H1 (cell line): ENCODE measurements around the gene TDG. TPM values are rescaled to one million over a fixed set of nuclear protein-coding genes. Genes with fewer than 3 reads are reported as not detected.
A peak's percentile ranks its signal among the peaks of the same experiment; 100 is the strongest.

ENCODE experiments used
- CTCF ChIA-PET: fragments of 300-600 bp; sonication (Branson Sonifier 250); formaldehyde crosslinking; loops from one replicate; lab custom pipeline; 2021; ENCODE audit not compliant: partially characterized antibody; lab: Charles Lee
- POLR2A ChIA-PET: fragments of 300-600 bp; sonication (Branson Sonifier 250); formaldehyde crosslinking; loops from one replicate; lab custom pipeline; 2021; ENCODE audit warnings: inconsistent platforms; ENCODE audit not compliant: partially characterized antibody; lab: Charles Lee
- DNase-seq, 2 experiments: peaks; one replicate each; pipeline versions ENCODE4 v3.0.0 to v3.0.0-alpha.2; 2010 to 2022; ENCODE audit warnings: low spot score in 2 of 2, low read depth in 1 of 2, mixed read lengths in 1 of 2
- FAIRE-seq: peaks from 2 replicates; lab custom pipeline; 2011; peaks lifted over from hg19 to GRCh38; lab: Jason Lieb, UNC
- H2AFZ ChIP-seq: 2 replicates; pipeline ENCODE4 v1.8.1; 2012; ENCODE audit warnings: low read length, inconsistent platforms
- H2AK5ac ChIP-seq: 2 replicates; pipeline ENCODE4 v1.6.1; 2013; ENCODE audit warnings: low read depth, low read length
- H2BK120ac ChIP-seq: replicated peaks from 2 replicates; pipeline ENCODE3; 2013; ENCODE audit warnings: low read depth, low read length, inconsistent platforms
- H2BK12ac ChIP-seq: 2 replicates; pipeline ENCODE4 v1.6.1; 2013; ENCODE audit warnings: low read depth, low read length
- H2BK15ac ChIP-seq: 2 replicates; pipeline ENCODE4 v1.6.1; 2013; ENCODE audit warnings: low read length
- H2BK20ac ChIP-seq: 2 replicates; pipeline ENCODE4 v1.6.1; 2013; ENCODE audit warnings: low read length
- H2BK5ac ChIP-seq: 2 replicates; pipeline ENCODE4 v1.6.1; 2013; ENCODE audit warnings: low read depth, low read length
- H3K14ac ChIP-seq: 2 replicates; pipeline ENCODE4 v1.6.1; 2013; ENCODE audit warnings: inconsistent platforms; ENCODE audit not compliant: insufficient read length
- H3K18ac ChIP-seq: 2 replicates; pipeline ENCODE4 v1.6.1; 2013; ENCODE audit warnings: low read length; ENCODE audit errors: extremely low read depth
- H3K23ac ChIP-seq: 2 replicates; pipeline ENCODE4 v1.6.1; 2013; ENCODE audit warnings: inconsistent platforms; ENCODE audit not compliant: insufficient read length
- H3K23me2 ChIP-seq: 2 replicates; pipeline ENCODE4 v1.6.1; 2013; ENCODE audit warnings: low read depth, low read length
- H3K27ac ChIP-seq: 2 replicates; pipeline ENCODE4 v1.6.1; 2011; ENCODE audit warnings: low read depth, low read length, inconsistent platforms
- H3K27me3 ChIP-seq, 4 experiments: replicated peaks in 1 of 4; 1 replicate in 1 of 4; 2 replicates in 3 of 4; pipeline versions ENCODE4 v1.6.1 to v1.8.1; 2011 to 2013; ENCODE audit warnings: low read length in 3 of 4, mild to moderate bottlenecking in 3 of 4, inconsistent platforms in 2 of 4, mixed read lengths in 2 of 4, moderate library complexity in 1 of 4; ENCODE audit not compliant: control insufficient read depth in 3 of 4, insufficient read depth in 3 of 4; ENCODE audit errors: extremely low read depth in 1 of 4
- H3K36me3 ChIP-seq, 4 experiments: 2 replicates each; pipeline versions ENCODE4 v1.6.1 to v1.8.1; 2011 to 2013; ENCODE audit warnings: mild to moderate bottlenecking in 4 of 4, low read length in 3 of 4, moderate library complexity in 2 of 4, control low read depth in 1 of 4, inconsistent platforms in 1 of 4; ENCODE audit not compliant: insufficient read depth in 4 of 4, control insufficient read depth in 2 of 4
- H3K4ac ChIP-seq: replicated peaks from 2 replicates; pipeline ENCODE3; 2013; ENCODE audit warnings: low read length, low read depth, mixed read lengths, inconsistent platforms; ENCODE audit not compliant: insufficient read length
- H3K4me1 ChIP-seq, 4 experiments: replicated peaks in 1 of 4; 1 replicate in 1 of 4; 2 replicates in 3 of 4; pipeline versions ENCODE4 v1.6.1 to v1.8.1; 2011 to 2013; ENCODE audit warnings: low read length in 3 of 4, inconsistent platforms in 2 of 4, mixed read lengths in 1 of 4; ENCODE audit not compliant: insufficient read depth in 4 of 4, control insufficient read depth in 3 of 4
- H3K4me2 ChIP-seq, 2 experiments: 2 replicates each; pipeline versions ENCODE4 v1.6.1 to v1.8.1; 2011 to 2013; ENCODE audit warnings: low read depth in 2 of 2, low read length in 2 of 2, control low read depth in 1 of 2, inconsistent platforms in 1 of 2, mild to moderate bottlenecking in 1 of 2; ENCODE audit not compliant: insufficient read depth in 1 of 2
- H3K4me3 ChIP-seq, 4 experiments: fragments of 200-600, 300-600 bp in 1 of 4; sonication (generic), shearing (Covaris generic), sonication (Bioruptor Twin) in 1 of 4; 2 replicates each; pipeline versions ENCODE4 v1.5.1 to v1.8.1; 2011 to 2016; ENCODE audit warnings: low read length in 4 of 4, low read depth in 3 of 4, control low read depth in 2 of 4, inconsistent platforms in 2 of 4, mild to moderate bottlenecking in 2 of 4, mixed read lengths in 1 of 4, moderate library complexity in 1 of 4; ENCODE audit not compliant: insufficient read depth in 2 of 4; ENCODE audit errors: extremely low read depth in 1 of 4
- H3K56ac ChIP-seq: replicated peaks from 2 replicates; pipeline ENCODE3; 2013; ENCODE audit warnings: low read depth, mild to moderate bottlenecking, mixed read lengths, low read length, inconsistent platforms; ENCODE audit not compliant: insufficient read length
- H3K79me1 ChIP-seq: 2 replicates; pipeline ENCODE4 v1.6.1; 2013; ENCODE audit warnings: low read depth, low read length, control low read depth
- H3K79me2 ChIP-seq, 2 experiments: 2 replicates each; pipeline versions ENCODE4 v1.6.1 to v1.8.1; 2012 to 2013; ENCODE audit warnings: low read length in 2 of 2, mild to moderate bottlenecking in 2 of 2, inconsistent platforms in 1 of 2; ENCODE audit not compliant: insufficient read depth in 2 of 2, control insufficient read depth in 1 of 2
- H3K9ac ChIP-seq, 4 experiments: replicated peaks in 1 of 4; 1 replicate in 1 of 4; 2 replicates in 3 of 4; pipeline versions ENCODE4 v1.6.1 to v1.8.1; 2011 to 2013; ENCODE audit warnings: low read depth in 3 of 4, low read length in 3 of 4, control low read depth in 2 of 4, mild to moderate bottlenecking in 2 of 4, moderate library complexity in 2 of 4, inconsistent platforms in 1 of 4; ENCODE audit errors: extremely low read depth in 1 of 4
- H3K9me3 ChIP-seq, 2 experiments: 2 replicates each; pipeline versions ENCODE4 v1.6.1 to v1.8.1; 2012 to 2013; ENCODE audit warnings: mild to moderate bottlenecking in 2 of 2, moderate library complexity in 2 of 2, control low read depth in 1 of 2, inconsistent platforms in 1 of 2, low read depth in 1 of 2, low read length in 1 of 2, mixed read lengths in 1 of 2; ENCODE audit not compliant: insufficient read depth in 2 of 2
- H4K20me1 ChIP-seq, 2 experiments: replicated peaks in 1 of 2; 2 replicates each; pipeline versions ENCODE3 to v1.8.1; 2011 to 2013; ENCODE audit warnings: inconsistent platforms in 2 of 2, low read length in 2 of 2, mild to moderate bottlenecking in 1 of 2; ENCODE audit not compliant: insufficient read depth in 2 of 2, control insufficient read depth in 1 of 2
- H4K5ac ChIP-seq: 2 replicates; pipeline ENCODE4 v1.6.1; 2013; ENCODE audit warnings: low read length, low read depth, mixed read lengths, inconsistent platforms; ENCODE audit not compliant: insufficient read length
- H4K8ac ChIP-seq: 2 replicates; pipeline ENCODE4 v1.8.0; 2013; ENCODE audit warnings: mild to moderate bottlenecking, moderate library complexity, low read length, inconsistent platforms; ENCODE audit not compliant: insufficient read depth; ENCODE audit errors: extremely low read depth
- H4K91ac ChIP-seq: replicated peaks from 2 replicates; pipeline ENCODE3; 2013; ENCODE audit warnings: low read length, mixed read lengths, inconsistent platforms; ENCODE audit not compliant: insufficient read length
- SIN3A ChIP-seq, 2 experiments: IDR thresholded peaks in 1 of 2; conservative IDR thresholded peaks in 1 of 2; 2 replicates each; pipeline ENCODE4 v1.6.1; 2011 to 2012; ENCODE audit warnings: low read length in 2 of 2, improper control_type of control experiment in 1 of 2, low read depth in 1 of 2, mild to moderate bottlenecking in 1 of 2
- SP2 ChIP-seq: IDR thresholded peaks from 2 replicates; pipeline ENCODE4 v1.6.1; 2012; ENCODE audit warnings: mild to moderate bottlenecking, low read length, inconsistent platforms
- WGBS, 2 experiments: shearing (Covaris generic) in 1 of 2; methylation state at CpG; one replicate each; pipeline versions ENCODE4 v1.1.6 to v1.1.7; 2013 to 2015; ENCODE audit warnings: low lambda C conversion rate in 2 of 2, mixed read lengths in 2 of 2, inconsistent platforms in 1 of 2, low coverage in 1 of 2, missing lambda C conversion rate in 1 of 2; ENCODE audit not compliant: insufficient replicate concordance in 2 of 2, insufficient coverage in 1 of 2, insufficient read length in 1 of 2; ENCODE audit errors: extremely low coverage in 1 of 2, missing lambda C conversion rate in 1 of 2; 5-methylcytosine and 5-hydroxymethylcytosine counted together
- polyA plus RNA-seq, 7 experiments: library from polyadenylated mRNA; depleted of rRNA in 3 of 7; stranded (reverse) in 5 of 7; unstranded in 2 of 7; fragments of >200 nt in 5 of 7; fragments of 200-250 nt in 2 of 7; gene quantifications; 1 replicate in 5 of 7; 2 replicates in 1 of 7; 4 replicates in 1 of 7; pipeline versions ENCODE4 v1.2.1 to v1.2.3, GENCODE V29; 2011 to 2013; ENCODE audit warnings: missing spikeins in 2 of 7, mixed read lengths in 2 of 7
- total RNA-seq: library from RNA; stranded (reverse); fragmentation: NEBNext Ultra II Directional; extraction: Animal tissue kit (Norgen Biotek cat#: 25700); gene quantifications from 2 replicates; pipeline ENCODE4 v1.2.1, GENCODE V29; 2021

TDG gene
- total and polyA plus RNA-seq, 2 of the 8 experiments (the other 6 are each of a cell fraction or from before 2014, with no cell fraction given) = 22.7 to 47.8 TPM

DNA sequence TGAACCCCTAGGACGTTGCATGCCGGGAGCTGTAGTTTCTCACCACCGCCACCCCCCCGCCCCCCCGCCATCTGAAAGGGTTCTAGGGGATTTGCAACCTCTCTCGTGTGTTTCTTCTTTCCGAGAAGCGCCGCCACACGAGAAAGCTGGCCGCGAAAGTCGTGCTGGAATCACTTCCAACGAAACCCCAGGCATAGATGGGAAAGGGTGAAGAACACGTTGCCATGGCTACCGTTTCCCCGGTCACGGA lies 36.0 kb upstream of the TDG start:
- peaks cover 16 to 30% (median 21%) of the 10 kb centered on the region in 4 experiments for H3K36me3 ChIP-seq
- H2AFZ ChIP-seq = peak overlapping the region; percentile 90; the same call in 1 of the 2 replicates
- H3K23me2 ChIP-seq = peaks cover 13% of the 10 kb centered on the region
- H2BK12ac ChIP-seq = no peak overlapping the region; the same call in 1 of the 2 replicates
- H2BK15ac ChIP-seq = no peak overlapping the region
- no peak overlapping the region; the same call in 1 of the 2 replicates for H3K18ac ChIP-seq
- TF ChIP-seq SP2 = no peak
- peak in 1 of 2 experiments; percentile 57; a peak in 1 of 4 replicates for TF ChIP-seq SIN3A (conservative IDR thresholded peaks at IDR 0.05 in 1 of 2, IDR thresholded peaks at IDR 0.05 in 1 of 2; ENCODE audit: low read depth in 1 of 2, low read length in 2 of 2)
- H4K5ac ChIP-seq = no peak overlapping the region
- H3K14ac ChIP-seq = no peak overlapping the region
- H4K91ac ChIP-seq = no peak overlapping the region
- H3K27ac ChIP-seq = peak overlapping the region; percentile 39; the same call in 1 of the 2 replicates
- no peak overlapping the region for H3K4ac ChIP-seq
- H3K4me1 ChIP-seq = peaks cover 0 to 3% (median 0%) of the 10 kb centered on the region in 4 experiments; a peak in 4 of 7 replicates
- H2BK5ac ChIP-seq = peak overlapping the region; percentile 94; the same call in 1 of the 2 replicates
- 0% methylated on average over 17 of the region's 18 CpGs; no CpG with 5 or more reads in 1 of the 2 experiments for WGBS, 2 experiments
- H3K79me1 ChIP-seq = 0 out of 2 replicates have a peak, but pooled peaks cover 2% of the 10 kb centered on the region
- no peak overlapping the region for H2BK20ac ChIP-seq
- H3K9ac ChIP-seq = peak overlapping the region in 3 of 4 experiments; percentile 67 to 85 (median 71); a peak in 5 of 7 replicates
- no peak overlapping the region for H2AK5ac ChIP-seq
- ChIA-PET POLR2A (interaction anchor here (0.7 to 2.9 kb wide), 40 partner anchors 8 to 362 kb away, joined by 3 to 42 read pairs (median 4); partner anchors contain the start of genes NFYB, NT5DC3 and TDG), CTCF (interaction anchor here (0.7 to 1.2 kb wide), 3 partner anchors 26 to 95 kb away, joined by 3 to 5 read pairs (median 4); no protein-coding TSS in a partner anchor)
- DNase-seq (no peak), FAIRE-seq (no peak)
- H3K27me3 ChIP-seq = no peaks in the 10 kb centered on the region; a peak in 1 of 7 replicates
- no peak overlapping the region for H3K23ac ChIP-seq
- no peak overlapping the region for H2BK120ac ChIP-seq
- peak overlapping the region; percentile 67 to 97 (median 79) for H3K4me3 ChIP-seq
- H3K9me3 ChIP-seq = no peaks in the 10 kb centered on the region
- H3K79me2 ChIP-seq = peaks cover 14 to 42% of the 10 kb centered on the region in 2 experiments
- H3K56ac ChIP-seq = no peak overlapping the region
- no peak overlapping the region; the same call in 1 of the 2 replicates for H4K8ac ChIP-seq
- H4K20me1 ChIP-seq = peaks cover 5 to 10% of the 10 kb centered on the region in 2 experiments
- H3K4me2 ChIP-seq = peak overlapping the region; percentile 97 to 99
